Lung (tissue), 12 donors: ENCODE data around the gene RIPOR2. TPM values are rescaled to one million over a fixed set of nuclear protein-coding genes. Genes with fewer than 3 reads are reported as not detected.

Source experiments
- ATAC-seq: fragments of 200-7000 bp; cut with Tn5 transposase; one replicate; pipeline ENCODE4 v1.9.1; 2020; ENCODE audit warnings: moderate number of reproducible peaks; ENCODE audit not compliant: insufficient read depth, low FRiP score
- DNase-seq, 3 donors: peaks; one replicate each; pipeline ENCODE4 v3.0.0-alpha.2; 2013 to 2017
- H3K27ac ChIP-seq, 2 donors: one replicate each; pipeline ENCODE4 v1.5.1; 2013; ENCODE audit warnings: mild to moderate bottlenecking in 2 of 2, moderate library complexity in 2 of 2, control low read depth in 1 of 2, inconsistent platforms in 1 of 2, low read depth in 1 of 2, low read length in 1 of 2
- H3K27me3 ChIP-seq, 3 donors: one replicate each; pipeline ENCODE4 v1.5.1; 2013; ENCODE audit warnings: low read length in 2 of 3; ENCODE audit not compliant: control insufficient read depth in 3 of 3, insufficient read depth in 3 of 3
- H3K36me3 ChIP-seq, 4 donors: one replicate each; pipeline ENCODE4 v1.5.1; 2013; ENCODE audit warnings: low read length in 4 of 4, mild to moderate bottlenecking in 1 of 4, moderate library complexity in 1 of 4; ENCODE audit not compliant: control insufficient read depth in 4 of 4, insufficient read depth in 4 of 4
- H3K4me1 ChIP-seq, 5 donors: one replicate each; pipeline ENCODE4 v1.5.1; 2013; ENCODE audit warnings: low read length in 5 of 5, mild to moderate bottlenecking in 2 of 5, moderate library complexity in 1 of 5; ENCODE audit not compliant: control insufficient read depth in 5 of 5, insufficient read depth in 5 of 5
- H3K4me3 ChIP-seq: one replicate; pipeline ENCODE4 v1.5.1; 2013; ENCODE audit warnings: mild to moderate bottlenecking, control low read depth, moderate library complexity
- H3K9ac ChIP-seq, 2 donors: one replicate each; pipeline ENCODE4 v1.5.1; 2013; ENCODE audit warnings: low read length in 2 of 2, control low read depth in 1 of 2; ENCODE audit not compliant: insufficient read depth in 1 of 2
- H3K9me3 ChIP-seq, 4 donors: one replicate each; pipeline ENCODE4 v1.5.1; 2013; ENCODE audit warnings: low read length in 3 of 4, mild to moderate bottlenecking in 1 of 4, moderate library complexity in 1 of 4; ENCODE audit not compliant: control insufficient read depth in 4 of 4, insufficient read depth in 3 of 4
- WGBS, 2 donors: extraction: QIAGEN DNeasy Blood & Tissue Kit; methylation state at CpG; one replicate each; pipeline ENCODE4 v1.1.7; 2013; 5-methylcytosine and 5-hydroxymethylcytosine counted together
- polyA plus RNA-seq, 2 donors: library from polyadenylated mRNA; stranded (reverse); fragments of 200-250 nt; gene quantifications; one replicate each; pipeline ENCODE4 v1.2.1, GENCODE V29; 2013
- total RNA-seq, 2 donors: library from RNA; depleted of rRNA in 1 of 2; stranded (reverse); fragments of >200 nt in 1 of 2; gene quantifications; one replicate each; pipeline ENCODE4 v1.2.1, GENCODE V29; 2014 to 2021
- TF ChIP-seq, protein P1 (sequence below): IDR thresholded peaks from 2 replicates; pipeline ENCODE4 v1.5.1; 2012; ENCODE audit warnings: mild to moderate bottlenecking; ENCODE audit errors: control extremely low read depth, extremely low read depth
- donor health status: control.
- donor health status: control.
- donor health status: Bipolar disorder and iron deficiency.
- donor health status: healthy.
- donor health status: DM: yes; HTN: yes; CAD: no.

RIPOR2 gene
- total and polyA plus RNA-seq, 4 donors: 7.9 to 97.6 (median 42.7) TPM

DNA sequence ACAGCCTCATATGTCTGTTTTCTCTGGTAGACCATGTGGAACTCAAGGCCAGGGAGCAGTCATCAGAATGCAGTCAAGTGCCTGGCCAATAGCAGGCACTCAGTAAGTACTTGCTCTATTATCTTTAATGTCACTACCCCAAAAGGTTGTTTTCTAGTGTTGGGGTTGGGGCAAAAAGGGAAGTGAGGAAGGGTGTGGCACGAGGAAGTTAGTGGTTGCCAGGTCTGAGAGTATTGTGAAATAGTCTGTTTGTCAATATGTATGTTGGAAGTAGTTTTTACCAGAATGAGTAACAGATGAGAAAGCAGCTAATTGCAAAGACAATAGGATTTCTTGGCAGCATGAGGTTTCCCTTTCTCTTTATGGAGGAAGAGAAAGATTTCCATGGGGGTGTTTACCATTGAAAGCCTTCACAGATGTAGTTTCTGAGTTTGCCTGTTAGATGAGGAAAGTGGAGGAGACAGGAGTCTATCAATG, 77.5 kb downstream of the RIPOR2 start:
- H3K4me3 ChIP-seq: no peak overlapping the region
- ATAC-seq: peak; percentile 62
- peak overlapping the region in 1 of 2 donors; percentile 79 for H3K27ac ChIP-seq
- H3K9ac ChIP-seq: no peak overlapping the region
- TF ChIP-seq, protein P1, sequence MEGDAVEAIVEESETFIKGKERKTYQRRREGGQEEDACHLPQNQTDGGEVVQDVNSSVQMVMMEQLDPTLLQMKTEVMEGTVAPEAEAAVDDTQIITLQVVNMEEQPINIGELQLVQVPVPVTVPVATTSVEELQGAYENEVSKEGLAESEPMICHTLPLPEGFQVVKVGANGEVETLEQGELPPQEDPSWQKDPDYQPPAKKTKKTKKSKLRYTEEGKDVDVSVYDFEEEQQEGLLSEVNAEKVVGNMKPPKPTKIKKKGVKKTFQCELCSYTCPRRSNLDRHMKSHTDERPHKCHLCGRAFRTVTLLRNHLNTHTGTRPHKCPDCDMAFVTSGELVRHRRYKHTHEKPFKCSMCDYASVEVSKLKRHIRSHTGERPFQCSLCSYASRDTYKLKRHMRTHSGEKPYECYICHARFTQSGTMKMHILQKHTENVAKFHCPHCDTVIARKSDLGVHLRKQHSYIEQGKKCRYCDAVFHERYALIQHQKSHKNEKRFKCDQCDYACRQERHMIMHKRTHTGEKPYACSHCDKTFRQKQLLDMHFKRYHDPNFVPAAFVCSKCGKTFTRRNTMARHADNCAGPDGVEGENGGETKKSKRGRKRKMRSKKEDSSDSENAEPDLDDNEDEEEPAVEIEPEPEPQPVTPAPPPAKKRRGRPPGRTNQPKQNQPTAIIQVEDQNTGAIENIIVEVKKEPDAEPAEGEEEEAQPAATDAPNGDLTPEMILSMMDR: no peak
- peaks cover 0 to 8% (median 0%) of the 10 kb centered on the region in 5 donors for H3K4me1 ChIP-seq
- no peaks in the 10 kb centered on the region for H3K27me3 ChIP-seq
- H3K9me3 ChIP-seq: no peaks in the 10 kb centered on the region
- no peak for DNase-seq
- WGBS, 2 donors: 6 to 10% methylated on average over 1 of the region's 1 CpG
- H3K36me3 ChIP-seq: peaks cover 0 to 5% (median under 1%) of the 10 kb centered on the region in 4 donors

DNA sequence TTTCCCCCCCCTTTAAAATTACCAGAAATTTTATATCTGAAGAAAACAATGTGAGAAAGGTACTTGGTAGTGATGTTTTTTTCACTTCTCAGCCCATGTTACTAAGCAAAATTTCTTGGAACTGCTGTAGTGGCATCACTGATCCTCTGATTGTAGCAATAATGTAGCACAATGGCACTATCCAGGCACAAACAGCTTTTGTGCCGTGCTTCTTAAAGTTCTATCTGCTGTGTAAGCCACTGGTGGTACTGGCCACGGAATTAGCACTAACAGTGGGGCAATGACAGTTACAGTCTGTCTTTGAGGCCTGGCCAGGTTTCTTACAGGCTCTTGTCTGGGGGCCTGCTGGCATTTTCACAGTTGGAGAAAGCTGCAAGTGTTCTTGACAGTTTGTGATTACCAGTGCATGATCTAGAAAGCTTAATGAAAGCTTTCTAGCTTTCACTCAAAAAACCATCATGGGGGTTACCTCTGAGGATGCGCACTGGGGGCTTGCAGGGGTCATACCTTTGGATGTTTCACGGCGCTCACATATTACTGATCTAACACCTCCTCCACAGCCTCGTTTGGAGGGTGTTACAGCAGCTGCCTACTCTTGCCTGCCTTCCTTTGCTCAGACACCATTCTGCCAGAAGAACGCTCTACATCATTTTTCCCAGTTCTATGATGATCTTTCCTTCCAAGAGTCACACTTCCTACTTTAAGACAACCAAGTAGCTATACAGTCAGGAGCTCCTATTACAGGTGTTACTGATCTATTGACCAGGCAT, 78.7 kb downstream of the RIPOR2 start:
- TF ChIP-seq, protein P1: no peak
- Histone ChIP-seq H3K27ac (no peak overlapping the region), H3K27me3 (no peaks in the 10 kb centered on the region), H3K9me3 (no peaks in the 10 kb centered on the region), H3K9ac (no peak overlapping the region), H3K36me3 (peaks cover 0 to 5% (median 0%) of the 10 kb centered on the region in 4 donors), H3K4me1 (peaks cover 0 to 8% (median 0%) of the 10 kb centered on the region in 5 donors), H3K4me3 (no peak overlapping the region)
- 85 to 89% methylated on average over 7 of the region's 7 CpGs for WGBS, 2 donors
- DNase-seq: no peak
- no peak for ATAC-seq

DNA sequence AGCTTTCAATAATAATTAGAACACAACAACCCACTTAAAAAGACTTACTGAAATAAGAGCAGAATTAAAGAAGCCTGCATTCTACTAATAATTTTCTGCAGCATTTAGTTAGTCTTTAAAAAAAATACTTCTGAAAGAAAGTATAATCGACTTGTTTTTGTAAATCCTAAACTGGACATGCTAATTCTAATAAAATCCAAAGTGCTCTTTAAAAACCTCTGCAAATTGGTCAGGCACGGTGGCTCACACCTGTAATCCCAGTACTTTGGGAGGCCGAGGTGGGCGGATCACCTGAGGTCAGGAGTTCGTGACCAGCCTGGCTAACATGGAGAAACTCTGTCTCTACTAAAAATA, 79.5 kb downstream of the RIPOR2 start:
- peaks cover 0 to 8% (median 0%) of the 10 kb centered on the region in 5 donors for H3K4me1 ChIP-seq
- WGBS, 2 donors: 73 to 78% methylated on average over 5 of the region's 5 CpGs
- no peak for ATAC-seq
- H3K9me3 ChIP-seq: no peaks in the 10 kb centered on the region
- TF ChIP-seq, protein P1: no peak
- DNase-seq: no peak
- no peaks in the 10 kb centered on the region for H3K27me3 ChIP-seq
- no peak overlapping the region for H3K4me3 ChIP-seq
- no peak overlapping the region for H3K27ac ChIP-seq
- H3K9ac ChIP-seq: no peak overlapping the region
- H3K36me3 ChIP-seq: peaks cover 0 to 5% (median under 1%) of the 10 kb centered on the region in 4 donors
